CD14-positive monocyte (primary cell): Measurements from ENCODE around the gene CAST. TPM values are rescaled to one million over a fixed set of nuclear protein-coding genes. Genes with fewer than 3 reads are reported as not detected.

Experiments
- DNase-seq, 3 donors: peaks; one replicate each; pipeline ENCODE4 v3.0.0-alpha.2; 2011 to 2022
- H2AFZ ChIP-seq: 2 replicates; pipeline ENCODE4 v1.6.0; 2012; ENCODE audit warnings: mild to moderate bottlenecking, low read depth, low read length, inconsistent platforms; ENCODE audit not compliant: insufficient read depth, poor library complexity, severe bottlenecking
- H3K27ac ChIP-seq, 2 donors: 1 replicate in 1 of 2; 2 replicates in 1 of 2; pipeline ENCODE4 v1.5.1; 2012 to 2013; ENCODE audit warnings: low read length in 2 of 2, control low read depth in 1 of 2, inconsistent platforms in 1 of 2, low read depth in 1 of 2, mild to moderate bottlenecking in 1 of 2
- H3K27me3 ChIP-seq, 2 donors: one replicate each; pipeline versions ENCODE4 v1.6.0 to v1.6.1; 2011 to 2013; ENCODE audit warnings: low read length in 2 of 2; ENCODE audit not compliant: control insufficient read depth in 2 of 2, insufficient read depth in 2 of 2
- H3K36me3 ChIP-seq, 2 donors: replicated peaks in 1 of 2; 1 replicate in 1 of 2; 2 replicates in 1 of 2; pipeline versions ENCODE4 v1.5.1 to v1.6.1; 2012 to 2013; ENCODE audit warnings: low read length in 2 of 2, control low read depth in 1 of 2, inconsistent platforms in 1 of 2, mild to moderate bottlenecking in 1 of 2; ENCODE audit not compliant: insufficient read depth in 2 of 2, control insufficient read depth in 1 of 2
- H3K4me1 ChIP-seq, 2 donors: 1 replicate in 1 of 2; 2 replicates in 1 of 2; pipeline versions ENCODE4 v1.5.1 to v1.6.1; 2012 to 2013; ENCODE audit warnings: low read length in 2 of 2, control low read depth in 1 of 2, inconsistent platforms in 1 of 2, mild to moderate bottlenecking in 1 of 2, moderate library complexity in 1 of 2; ENCODE audit not compliant: insufficient read depth in 2 of 2, control insufficient read depth in 1 of 2
- H3K4me2 ChIP-seq: replicated peaks from 2 replicates; pipeline ENCODE3; 2012; ENCODE audit warnings: low read length, moderate library complexity, mild to moderate bottlenecking; ENCODE audit not compliant: poor library complexity, severe bottlenecking; ENCODE audit errors: extremely low read depth
- H3K4me3 ChIP-seq, 3 experiments: fragments of 200-600 bp in 1 of 3; sonication (generic) in 1 of 3; replicated peaks in 1 of 3; 1 replicate in 2 of 3; 2 replicates in 1 of 3; pipeline ENCODE4 v1.5.1; 2011 to 2013; ENCODE audit warnings: low read length in 3 of 3, mild to moderate bottlenecking in 3 of 3, control low read depth in 2 of 3, low read depth in 2 of 3, inconsistent platforms in 1 of 3, moderate library complexity in 1 of 3
- H3K79me2 ChIP-seq: 2 replicates; pipeline ENCODE4 v1.6.0; 2012; ENCODE audit warnings: mild to moderate bottlenecking, control low read depth, inconsistent platforms, low read length, moderate library complexity; ENCODE audit not compliant: insufficient read depth
- H3K9ac ChIP-seq: 2 replicates; pipeline ENCODE4 v1.6.0; 2017; ENCODE audit warnings: low read length, mild to moderate bottlenecking; ENCODE audit not compliant: insufficient read depth, poor library complexity, severe bottlenecking
- H3K9me3 ChIP-seq, 2 donors: replicated peaks in 1 of 2; 1 replicate in 1 of 2; 2 replicates in 1 of 2; pipeline versions ENCODE4 v1.5.1 to v1.6.1; 2012 to 2013; ENCODE audit warnings: low read length in 2 of 2, control low read depth in 1 of 2; ENCODE audit not compliant: control insufficient read depth in 1 of 2, insufficient read depth in 1 of 2
- H4K20me1 ChIP-seq: 2 replicates; pipeline ENCODE4 v1.6.0; 2012; ENCODE audit warnings: mild to moderate bottlenecking, low read length, control low read depth, moderate library complexity; ENCODE audit not compliant: insufficient read depth
- H3K27ac Mint-ChIP-seq, 7 donors: one replicate each; pipeline ENCODE4 v1.8.0; 2020; ENCODE audit warnings: mild to moderate bottlenecking in 7 of 7, mixed read lengths in 7 of 7, moderate library complexity in 6 of 7, inconsistent platforms in 2 of 7
- H3K27me3 Mint-ChIP-seq, 3 donors: one replicate each; pipeline ENCODE4 v1.8.0; 2021 to 2022; ENCODE audit warnings: low read depth in 3 of 3, mild to moderate bottlenecking in 3 of 3, mixed read lengths in 3 of 3, moderate library complexity in 3 of 3, inconsistent platforms in 1 of 3
- H3K36me3 Mint-ChIP-seq, 2 donors: one replicate each; pipeline ENCODE4 v1.8.0; 2020; ENCODE audit warnings: mixed read lengths in 2 of 2, inconsistent platforms in 1 of 2, mild to moderate bottlenecking in 1 of 2
- H3K4me1 Mint-ChIP-seq: one replicate; pipeline ENCODE4 v1.8.0; 2020; ENCODE audit warnings: mild to moderate bottlenecking, mixed read lengths
- H3K4me3 Mint-ChIP-seq, 2 donors: one replicate each; pipeline ENCODE4 v1.8.0; 2020; ENCODE audit warnings: mild to moderate bottlenecking in 2 of 2, mixed read lengths in 2 of 2, moderate library complexity in 1 of 2
- H3K9me3 Mint-ChIP-seq, 7 donors: one replicate each; pipeline ENCODE4 v1.8.0; 2020 to 2022; ENCODE audit warnings: mixed read lengths in 7 of 7, mild to moderate bottlenecking in 6 of 7, moderate library complexity in 6 of 7, inconsistent platforms in 2 of 7
- WGBS: methylation state at CpG from one replicate; pipeline ENCODE4 v1.1.5; 2013; ENCODE audit warnings: missing lambda C conversion rate; ENCODE audit not compliant: insufficient coverage; 5-methylcytosine and 5-hydroxymethylcytosine counted together
- intact Hi-C, 2 donors: fragments of 100-400 bp; cut with micrococcal nuclease; formaldehyde crosslinking; loops; one replicate each; pipeline versions ENCODE4 v1.15.0 to v1.15.1; 2023
- polyA plus RNA-seq, 3 donors: library from polyadenylated mRNA; depleted of rRNA in 1 of 3; unstranded in 2 of 3; stranded (reverse) in 1 of 3; fragments of 300-500 nt in 2 of 3; fragments of >200 nt in 1 of 3; fragmentation: Illumina TruSeq in 2 of 3; gene quantifications; 1 replicate in 2 of 3; 2 replicates in 1 of 3; pipeline ENCODE4 v1.2.3, GENCODE V29; 2012 to 2021
- TF ChIP-seq, protein P1 (sequence below): fragments of 200-600 bp; IDR thresholded peaks from one replicate; pipeline ENCODE4 v1.8.0; 2022; ENCODE audit warnings: antibody characterized with exemption, mild to moderate bottlenecking

The CAST gene
- polyA plus RNA-seq, 3 donors = 49.6 to 125 (median 76.8) TPM

- no peaks in the 10 kb centered on the region for H3K27me3 ChIP-seq
- peaks cover 69 to 100% of the 10 kb centered on the region in 2 donors for H3K4me1 ChIP-seq
- peaks cover 0 to 4% of the 10 kb centered on the region in 2 donors for H3K36me3 Mint-ChIP-seq
- peaks cover 0 to 3% (median 0%) of the 10 kb centered on the region in 7 donors for H3K9me3 Mint-ChIP-seq
- H4K20me1 ChIP-seq = no peaks in the 10 kb centered on the region
- peak overlapping the region in 1 of 2 donors; percentile 5 for H3K27ac ChIP-seq
- TF ChIP-seq, protein P1, sequence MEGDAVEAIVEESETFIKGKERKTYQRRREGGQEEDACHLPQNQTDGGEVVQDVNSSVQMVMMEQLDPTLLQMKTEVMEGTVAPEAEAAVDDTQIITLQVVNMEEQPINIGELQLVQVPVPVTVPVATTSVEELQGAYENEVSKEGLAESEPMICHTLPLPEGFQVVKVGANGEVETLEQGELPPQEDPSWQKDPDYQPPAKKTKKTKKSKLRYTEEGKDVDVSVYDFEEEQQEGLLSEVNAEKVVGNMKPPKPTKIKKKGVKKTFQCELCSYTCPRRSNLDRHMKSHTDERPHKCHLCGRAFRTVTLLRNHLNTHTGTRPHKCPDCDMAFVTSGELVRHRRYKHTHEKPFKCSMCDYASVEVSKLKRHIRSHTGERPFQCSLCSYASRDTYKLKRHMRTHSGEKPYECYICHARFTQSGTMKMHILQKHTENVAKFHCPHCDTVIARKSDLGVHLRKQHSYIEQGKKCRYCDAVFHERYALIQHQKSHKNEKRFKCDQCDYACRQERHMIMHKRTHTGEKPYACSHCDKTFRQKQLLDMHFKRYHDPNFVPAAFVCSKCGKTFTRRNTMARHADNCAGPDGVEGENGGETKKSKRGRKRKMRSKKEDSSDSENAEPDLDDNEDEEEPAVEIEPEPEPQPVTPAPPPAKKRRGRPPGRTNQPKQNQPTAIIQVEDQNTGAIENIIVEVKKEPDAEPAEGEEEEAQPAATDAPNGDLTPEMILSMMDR = no peak
- H3K9ac ChIP-seq = no peak overlapping the region
- H3K4me3 ChIP-seq = no peak overlapping the region
- no peaks in the 10 kb centered on the region for H3K36me3 ChIP-seq
- H3K79me2 ChIP-seq = no peaks in the 10 kb centered on the region
- peaks cover 0 to 4% (median 0%) of the 10 kb centered on the region in 3 donors for H3K27me3 Mint-ChIP-seq
- no peaks in the 10 kb centered on the region for H3K9me3 ChIP-seq
- no peak overlapping the region for H3K4me3 Mint-ChIP-seq
- peaks cover 82% of the 10 kb centered on the region for H3K4me1 Mint-ChIP-seq
- H3K4me2 ChIP-seq = peak overlapping the region; percentile 10
- no CpG with 5 or more reads among the region's 4 CpGs for WGBS
- intact Hi-C loops = no loop called here
- H3K27ac Mint-ChIP-seq = peak overlapping the region; percentile 42 to 95 (median 82)
- no peak for DNase-seq
- no peak overlapping the region for H2AFZ ChIP-seq
Observed at GRCh38 chr5:96654209-96654608, 8.0 kb upstream of the CAST start.

- Histone ChIP-seq H3K4me2 (no peak overlapping the region), H3K27ac (peak overlapping the region in 1 of 2 donors; percentile 93), H3K79me2 (no peaks in the 10 kb centered on the region), H3K4me1 (peaks cover 70 to 100% of the 10 kb centered on the region in 2 donors), H3K36me3 (no peaks in the 10 kb centered on the region), H4K20me1 (no peaks in the 10 kb centered on the region), H3K9me3 (no peaks in the 10 kb centered on the region), H3K9ac (no peak overlapping the region), H3K27me3 (no peaks in the 10 kb centered on the region), H3K4me3 (peak overlapping the region in 1 of 3 experiments; percentile 48), H2AFZ (no peak overlapping the region)
- intact Hi-C loops = no loop called here
- peaks cover 0 to 4% of the 10 kb centered on the region in 2 donors for H3K36me3 Mint-ChIP-seq
- H3K4me3 Mint-ChIP-seq = peak overlapping the region in 1 of 2 donors; percentile 42
- 96% methylated on average over 2 of the region's 3 CpGs for WGBS
- TF ChIP-seq, protein P1 = no peak
- H3K9me3 Mint-ChIP-seq = peaks cover 0 to 3% (median 0%) of the 10 kb centered on the region in 7 donors
- no peak for DNase-seq
- H3K27ac Mint-ChIP-seq = peak overlapping the region; percentile 52 to 99 (median 98)
- H3K4me1 Mint-ChIP-seq = peaks cover 80% of the 10 kb centered on the region
- peaks cover 0 to 4% (median 0%) of the 10 kb centered on the region in 3 donors for H3K27me3 Mint-ChIP-seq
Observed at GRCh38 chr5:96655085-96655484, 7.1 kb upstream of the CAST start.
